Thyroid gland (tissue), 4 donors: ENCODE data around the gene HEATR5A. TPM values are rescaled to one million over a fixed set of nuclear protein-coding genes. Genes with fewer than 3 reads are reported as not detected.

Experiments
- DNase-seq, 2 donors: peaks; one replicate each; pipeline ENCODE4 v3.0.0-alpha.2; 2019
- H3K27ac ChIP-seq, 3 donors: fragments of 200-600 bp; sonication (generic); 1 replicate in 2 of 3; 2 replicates in 1 of 3; pipeline ENCODE4 v1.5.1; 2016 to 2019; ENCODE audit warnings: mild to moderate bottlenecking in 1 of 3, moderate library complexity in 1 of 3
- H3K27me3 ChIP-seq: fragments of 200-600 bp; sonication (generic); one replicate; pipeline ENCODE4 v1.5.1; 2019
- H3K36me3 ChIP-seq, 2 donors: fragments of 200-600 bp; sonication (generic); one replicate each; pipeline ENCODE4 v1.5.1; 2016 to 2019
- H3K4me1 ChIP-seq, 2 donors: fragments of 200-600 bp; sonication (generic); one replicate each; pipeline ENCODE4 v1.5.1; 2017 to 2019
- H3K4me3 ChIP-seq, 3 donors: fragments of 200-600 bp; sonication (generic); replicated peaks in 1 of 3; 1 replicate in 2 of 3; 2 replicates in 1 of 3; pipeline ENCODE4 v1.5.1; 2016; ENCODE audit warnings: mild to moderate bottlenecking in 1 of 3
- H3K9me3 ChIP-seq: fragments of 200-600 bp; sonication (generic); one replicate; pipeline ENCODE4 v1.5.1; 2017
- CTCF ChIP-seq, 6 experiments: fragments of 200-600 bp in 3 of 6; fragments of 450-650 bp in 3 of 6; sonication (generic) in 3 of 6; IDR thresholded peaks; one replicate each; pipeline ENCODE4 v1.5.1; 2016 to 2019; ENCODE audit warnings: antibody characterized with exemption in 6 of 6, mild to moderate bottlenecking in 2 of 6, inconsistent platforms in 1 of 6, moderate library complexity in 1 of 6
- POLR2A ChIP-seq, 2 donors: fragments of 450-650 bp; IDR thresholded peaks; one replicate each; pipeline ENCODE4 v1.6.1; 2017; ENCODE audit warnings: antibody characterized with exemption in 2 of 2, mild to moderate bottlenecking in 2 of 2, moderate library complexity in 1 of 2
- WGBS, 2 donors: methylation state at CpG; one replicate each; pipeline ENCODE4 v1.1.5; 2017; 5-methylcytosine and 5-hydroxymethylcytosine counted together
- intact Hi-C: fragments of 100-400 bp; cut with DNase I; formaldehyde crosslinking; loops from one replicate; pipeline ENCODE4 v1.15.1; 2023
- total RNA-seq, 4 donors: library from RNA; depleted of rRNA; stranded (reverse); fragments of >200 nt; gene quantifications; one replicate each; pipeline ENCODE4 v1.2.3, GENCODE V29; 2016

Gene HEATR5A
- total RNA-seq, 4 donors from 2014 or later = 31.0 to 46.3 (median 40.5) TPM

- intact Hi-C loops = no loop called here
- Histone ChIP-seq H3K27ac (no peak overlapping the region), H3K4me1 (no peaks in the 10 kb centered on the region), H3K4me3 (no peak overlapping the region), H3K27me3 (no peaks in the 10 kb centered on the region), H3K36me3 (peaks cover 9 to 18% of the 10 kb centered on the region in 2 donors), H3K9me3 (no peaks in the 10 kb centered on the region)
- no peak for TF ChIP-seq CTCF (IDR thresholded peaks at IDR 0.05)
- no peak for TF ChIP-seq POLR2A (IDR thresholded peaks at IDR 0.05)
- WGBS, 2 donors = 91 to 98% methylated on average over 2 of the region's 2 CpGs
- no peak for DNase-seq
Measured at GRCh38 chr14:31389946-31390345, 30.4 kb downstream of the HEATR5A start.

GRCh38 chr14:31388687-31389413, 31.5 kb downstream of the HEATR5A start:
- no peak for DNase-seq
- no peaks in the 10 kb centered on the region for H3K27me3 ChIP-seq
- intact Hi-C loops = no loop called here
- no peak overlapping the region for H3K4me3 ChIP-seq
- peaks cover 8 to 16% of the 10 kb centered on the region in 2 donors for H3K36me3 ChIP-seq
- no peaks in the 10 kb centered on the region for H3K4me1 ChIP-seq
- 69 to 74% methylated on average over 5 of the region's 5 CpGs for WGBS, 2 donors
- no peaks in the 10 kb centered on the region for H3K9me3 ChIP-seq
- TF ChIP-seq CTCF (IDR thresholded peaks at IDR 0.05) (no peak), POLR2A (IDR thresholded peaks at IDR 0.05) (no peak)
- no peak overlapping the region for H3K27ac ChIP-seq

GRCh38 chr14:31387091-31387490, 33.3 kb downstream of the HEATR5A start:
- intact Hi-C loops = no loop called here
- DNase-seq = no peak
- peaks cover 0 to 12% of the 10 kb centered on the region in 2 donors for H3K36me3 ChIP-seq

GRCh38 chr14:31386271-31386670, 34.1 kb downstream of the HEATR5A start:
- no peaks in the 10 kb centered on the region for H3K27me3 ChIP-seq
- H3K4me1 ChIP-seq = no peaks in the 10 kb centered on the region
- TF ChIP-seq CTCF (IDR thresholded peaks at IDR 0.05) (no peak), POLR2A (IDR thresholded peaks at IDR 0.05) (no peak)
- intact Hi-C loops = no loop called here
- no peaks in the 10 kb centered on the region for H3K9me3 ChIP-seq
- no peak overlapping the region for H3K27ac ChIP-seq
- WGBS, 2 donors = 98% methylated on average over 5 of the region's 5 CpGs
- no peak overlapping the region for H3K4me3 ChIP-seq
- peaks cover 6 to 12% of the 10 kb centered on the region in 2 donors for H3K36me3 ChIP-seq
- no peak for DNase-seq

More at GRCh38 chr14:31387091-31387490, 33.3 kb downstream of the HEATR5A start:
- H3K4me1 ChIP-seq = no peaks in the 10 kb centered on the region
- no peaks in the 10 kb centered on the region for H3K27me3 ChIP-seq
- 97% methylated on average over 7 of the region's 7 CpGs for WGBS, 2 donors
- no peak for TF ChIP-seq CTCF (IDR thresholded peaks at IDR 0.05)
- no peak for TF ChIP-seq POLR2A (IDR thresholded peaks at IDR 0.05)
- no peak overlapping the region for H3K27ac ChIP-seq
- no peak overlapping the region for H3K4me3 ChIP-seq
- no peaks in the 10 kb centered on the region for H3K9me3 ChIP-seq

GRCh38 chr14:31382221-31382620, 38.1 kb downstream of the HEATR5A start:
- Histone ChIP-seq H3K27ac (no peak overlapping the region), H3K4me1 (no peaks in the 10 kb centered on the region), H3K36me3 (peaks cover 13 to 17% of the 10 kb centered on the region in 2 donors), H3K9me3 (no peaks in the 10 kb centered on the region), H3K27me3 (no peaks in the 10 kb centered on the region), H3K4me3 (no peak overlapping the region)
- intact Hi-C loops = no loop called here
- no peak for DNase-seq
- TF ChIP-seq POLR2A (IDR thresholded peaks at IDR 0.05) = no peak
- no peak for TF ChIP-seq CTCF (IDR thresholded peaks at IDR 0.05)
- WGBS, 2 donors = 97 to 98% methylated on average over 1 of the region's 1 CpG
